Liver (tissue), 9 donors: ENCODE results near the gene OR52A5. TPM values are rescaled to one million over a fixed set of nuclear protein-coding genes. Genes with fewer than 3 reads are reported as not detected.

Experiments used
- DNase-seq: peaks from one replicate; pipeline ENCODE4 v3.0.0-alpha.2; 2017; ENCODE audit warnings: low spot score
- H3K27ac ChIP-seq, 2 donors: one replicate each; pipeline ENCODE4 v1.7.0; 2013; ENCODE audit warnings: inconsistent platforms in 2 of 2, low read length in 2 of 2, control low read depth in 1 of 2, low read depth in 1 of 2, mild to moderate bottlenecking in 1 of 2
- H3K27me3 ChIP-seq, 4 donors: one replicate each; pipeline versions ENCODE4 v1.6.1 to v1.7.0; 2013; ENCODE audit warnings: low read length in 3 of 4, inconsistent platforms in 1 of 4, mild to moderate bottlenecking in 1 of 4, moderate library complexity in 1 of 4; ENCODE audit not compliant: control insufficient read depth in 4 of 4, insufficient read depth in 4 of 4
- H3K36me3 ChIP-seq, 4 donors: one replicate each; pipeline versions ENCODE4 v1.6.1 to v1.7.0; 2013; ENCODE audit warnings: low read length in 3 of 4, mild to moderate bottlenecking in 3 of 4, low read depth in 1 of 4, moderate library complexity in 1 of 4; ENCODE audit not compliant: control insufficient read depth in 4 of 4, insufficient read depth in 3 of 4
- H3K4me1 ChIP-seq, 4 donors: one replicate each; pipeline versions ENCODE4 v1.6.1 to v1.7.0; 2013; ENCODE audit warnings: low read length in 3 of 4, mild to moderate bottlenecking in 3 of 4, moderate library complexity in 1 of 4; ENCODE audit not compliant: control insufficient read depth in 4 of 4, insufficient read depth in 4 of 4
- H3K4me3 ChIP-seq, 3 donors: one replicate each; pipeline versions ENCODE4 v1.6.1 to v1.7.0; 2013; ENCODE audit warnings: low read length in 3 of 3, control low read depth in 1 of 3, low read depth in 1 of 3, mild to moderate bottlenecking in 1 of 3
- H3K9ac ChIP-seq, 2 donors: one replicate each; pipeline ENCODE4 v1.7.0; 2013; ENCODE audit warnings: low read length in 2 of 2, mild to moderate bottlenecking in 2 of 2, moderate library complexity in 2 of 2, control low read depth in 1 of 2, low read depth in 1 of 2
- H3K9me3 ChIP-seq, 4 donors: one replicate each; pipeline versions ENCODE4 v1.6.1 to v1.7.0; 2013; ENCODE audit warnings: low read length in 3 of 4; ENCODE audit not compliant: control insufficient read depth in 4 of 4
- ATF3 ChIP-seq: IDR thresholded peaks from 2 replicates; pipeline ENCODE4 v1.6.1; 2016; ENCODE audit warnings: antibody characterized with exemption
- CTCF ChIP-seq: fragments of 150-350 bp; IDR thresholded peaks from 2 replicates; pipeline ENCODE4 v1.5.1; 2017; ENCODE audit warnings: improper control_type of control experiment, low read depth, low read length; ENCODE audit not compliant: missing input control
- EGR1 ChIP-seq, 2 donors: IDR thresholded peaks; 2 replicates each; pipeline ENCODE4 v1.6.1; 2016 to 2018; ENCODE audit warnings: antibody characterized with exemption in 2 of 2, low read depth in 2 of 2
- FOXA1 ChIP-seq: IDR thresholded peaks from 2 replicates; pipeline ENCODE4 v1.6.1; 2016; ENCODE audit warnings: antibody characterized with exemption
- GABPA ChIP-seq, 2 donors: IDR thresholded peaks in 1 of 2; conservative IDR thresholded peaks in 1 of 2; 2 replicates each; pipeline ENCODE4 v1.6.1; 2016; ENCODE audit warnings: antibody characterized with exemption in 2 of 2, mild to moderate bottlenecking in 1 of 2, moderate library complexity in 1 of 2
- HNF4G ChIP-seq: IDR thresholded peaks from 2 replicates; pipeline ENCODE4 v1.6.1; 2016; ENCODE audit warnings: antibody characterized with exemption
- JUND ChIP-seq, 2 donors: IDR thresholded peaks; 2 replicates each; pipeline ENCODE4 v1.6.1; 2016; ENCODE audit warnings: antibody characterized with exemption in 2 of 2
- NR2F2 ChIP-seq: IDR thresholded peaks from 2 replicates; pipeline ENCODE4 v1.6.1; 2016; ENCODE audit warnings: antibody characterized with exemption
- RAD21 ChIP-seq, 2 donors: IDR thresholded peaks; 2 replicates each; pipeline ENCODE4 v1.6.1; 2016; ENCODE audit warnings: antibody characterized with exemption in 2 of 2, mild to moderate bottlenecking in 2 of 2
- REST ChIP-seq: IDR thresholded peaks from 2 replicates; pipeline ENCODE4 v1.6.1; 2016; ENCODE audit warnings: antibody characterized with exemption, mild to moderate bottlenecking
- RXRA ChIP-seq, 2 donors: IDR thresholded peaks; 2 replicates each; pipeline ENCODE4 v1.6.1; 2017 to 2018; ENCODE audit warnings: antibody characterized with exemption in 2 of 2, mild to moderate bottlenecking in 1 of 2
- SP1 ChIP-seq: IDR thresholded peaks from 2 replicates; pipeline ENCODE4 v1.6.1; 2018; ENCODE audit warnings: antibody characterized with exemption, mild to moderate bottlenecking
- TAF1 ChIP-seq: conservative IDR thresholded peaks from 2 replicates; pipeline ENCODE4 v1.6.1; 2016; ENCODE audit warnings: antibody characterized with exemption, mild to moderate bottlenecking
- YY1 ChIP-seq: IDR thresholded peaks from 2 replicates; pipeline ENCODE4 v1.6.1; 2016; ENCODE audit warnings: antibody characterized with exemption, mild to moderate bottlenecking
- ZBTB33 ChIP-seq: IDR thresholded peaks from 2 replicates; pipeline ENCODE4 v1.6.1; 2016; ENCODE audit warnings: antibody characterized with exemption
- WGBS: extraction: QIAGEN DNeasy Blood & Tissue Kit; methylation state at CpG from one replicate; pipeline ENCODE4 v1.1.7; 2013; 5-methylcytosine and 5-hydroxymethylcytosine counted together
- polyA plus RNA-seq, 2 donors: library from polyadenylated mRNA; stranded (reverse) in 1 of 2; unstranded in 1 of 2; fragments of 200-250 nt in 1 of 2; fragments of >200 nt in 1 of 2; fragmentation: Nextera tagmentation in 1 of 2; extraction: Ambion mirVana in 1 of 2; gene quantifications; one replicate each; pipeline versions ENCODE4 v1.2.1 to v1.2.3, GENCODE V29; 2013 to 2015
- total RNA-seq, 2 donors: library from RNA; depleted of rRNA; stranded (reverse); fragments of >200 nt; gene quantifications; one replicate each; pipeline ENCODE4 v1.2.3, GENCODE V29; 2014
- TF ChIP-seq, protein P1 (sequence below): IDR thresholded peaks from 2 replicates; pipeline ENCODE4 v1.6.1; 2016; ENCODE audit warnings: antibody characterized with exemption
- donor health status: healthy.
- donor health status: healthy.
- donor health status: healthy.
- donor health status: healthy.
- donor health status: healthy.

OR52A5 gene
- total and polyA plus RNA-seq, 4 donors = not detected

DNA sequence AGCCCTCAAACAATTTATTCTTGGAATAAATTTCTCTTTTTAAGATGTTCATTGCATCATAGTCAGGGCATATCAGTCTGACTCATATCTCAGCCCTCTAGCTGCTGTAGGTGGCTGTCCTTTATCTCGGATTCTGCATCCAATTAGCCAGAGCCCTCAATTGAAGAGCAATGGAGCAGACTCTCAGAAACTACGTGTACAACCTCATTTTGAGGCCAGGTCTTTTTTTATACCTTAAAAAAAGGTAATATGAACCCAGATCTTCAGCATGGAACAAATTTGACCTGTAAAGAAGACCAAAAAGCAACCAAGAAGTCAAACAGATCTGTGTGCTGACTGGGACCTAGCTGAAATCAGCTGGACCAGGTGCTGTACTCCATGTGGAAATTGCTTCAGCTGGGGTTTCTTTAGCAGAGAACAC, 8.7 kb downstream of the OR52A5 start (continued):
- TF ChIP-seq ZBTB33 (no peak), TAF1 (no peak), ATF3 (no peak), GABPA (IDR thresholded peaks at IDR 0.05 in 1 of 2, conservative IDR thresholded peaks at IDR 0.05 in 1 of 2) (no peak)

GRCh38 chr11:5124891-5125620, 13.1 kb downstream of the OR52A5 start:
- no peak overlapping the region for H3K4me3 ChIP-seq
- H3K9me3 ChIP-seq = no peaks in the 10 kb centered on the region
- H3K36me3 ChIP-seq = no peaks in the 10 kb centered on the region
- DNase-seq = no peak
- no peak for TF ChIP-seq JUND (IDR thresholded peaks at IDR 0.05)
- no peak for TF ChIP-seq CTCF
- TF ChIP-seq REST = no peak
- TF ChIP-seq RAD21 (IDR thresholded peaks at IDR 0.05) = no peak
- no peak for TF ChIP-seq HNF4G
- TF ChIP-seq SP1 = no peak
- TF ChIP-seq, protein P1, sequence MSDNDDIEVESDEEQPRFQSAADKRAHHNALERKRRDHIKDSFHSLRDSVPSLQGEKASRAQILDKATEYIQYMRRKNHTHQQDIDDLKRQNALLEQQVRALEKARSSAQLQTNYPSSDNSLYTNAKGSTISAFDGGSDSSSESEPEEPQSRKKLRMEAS = no peak
- TF ChIP-seq YY1 = no peak
- TF ChIP-seq FOXA1 = no peak
- no peak for TF ChIP-seq GABPA (IDR thresholded peaks at IDR 0.05 in 1 of 2, conservative IDR thresholded peaks at IDR 0.05 in 1 of 2)
- TF ChIP-seq RXRA (IDR thresholded peaks at IDR 0.05) = no peak
- no peak for TF ChIP-seq NR2F2
- TF ChIP-seq TAF1 = no peak
- TF ChIP-seq EGR1 (IDR thresholded peaks at IDR 0.05; ENCODE audit: low read depth in 2 of 2) = no peak
- no peak overlapping the region for H3K27ac ChIP-seq
- H3K4me1 ChIP-seq = no peaks in the 10 kb centered on the region
- H3K27me3 ChIP-seq = no peaks in the 10 kb centered on the region
- WGBS = 62% methylated on average over 4 of the region's 4 CpGs
- no peak overlapping the region for H3K9ac ChIP-seq
